SU-DHL-6 (cell line): ENCODE measurements around the gene NME4.

ENCODE experiments used
- H2AFZ ChIP-seq: fragments of 200-600 bp; sonication (generic); 2 replicates; pipeline ENCODE4 v1.6.1; 2014; ENCODE audit warnings: low read depth, mild to moderate bottlenecking, moderate library complexity, mixed read lengths, antibody characterized with exemption, low read length; ENCODE audit not compliant: severe bottlenecking
- H3F3A ChIP-seq: fragments of 200-600 bp; shearing (Covaris generic); 2 replicates; pipeline ENCODE4 v1.6.0; 2016; ENCODE audit warnings: antibody characterized with exemption, mild to moderate bottlenecking; ENCODE audit not compliant: insufficient read depth
- H3K27ac ChIP-seq: fragments of 200-600 bp; sonication (generic); 2 replicates; pipeline ENCODE4 v1.5.1; 2016; ENCODE audit warnings: low read depth, mild to moderate bottlenecking, low read length, moderate library complexity, mixed read lengths
- H3K27me3 ChIP-seq: fragments of 200-600 bp; sonication (generic), shearing (Covaris generic); 2 replicates; pipeline ENCODE4 v1.6.0; 2014; ENCODE audit warnings: mild to moderate bottlenecking, low read length
- H3K36me3 ChIP-seq: fragments of 200-600 bp; sonication (generic); 2 replicates; pipeline ENCODE4 v1.6.1; 2014; ENCODE audit warnings: mild to moderate bottlenecking, low read length, mixed read lengths
- H3K4me2 ChIP-seq: fragments of 300-600, 200-600 bp; shearing (Covaris generic), sonication (generic); 2 replicates; pipeline ENCODE4 v1.6.0; 2014; ENCODE audit warnings: low read length, low read depth, mild to moderate bottlenecking; ENCODE audit not compliant: poor library complexity, severe bottlenecking
- H3K4me3 ChIP-seq: fragments of 200-600 bp; sonication (generic); 2 replicates; pipeline ENCODE4 v1.5.1; 2014; ENCODE audit warnings: antibody characterized with exemption, low read length, mild to moderate bottlenecking, mixed read lengths; ENCODE audit not compliant: insufficient read depth, poor library complexity, severe bottlenecking
- H3K79me2 ChIP-seq: fragments of 200-600 bp; sonication (generic); 2 replicates; pipeline ENCODE4 v1.6.1; 2014; ENCODE audit warnings: mild to moderate bottlenecking, low read length, moderate library complexity; ENCODE audit not compliant: insufficient read depth
- H3K9ac ChIP-seq: fragments of 200-600 bp; sonication (generic); 2 replicates; pipeline ENCODE4 v1.7.0; 2014; ENCODE audit warnings: mild to moderate bottlenecking, low read length
- H3K9me2 ChIP-seq: fragments of 200-600 bp; sonication (generic); replicated peaks from 2 replicates; pipeline ENCODE4 v1.6.1; 2014; ENCODE audit warnings: low read length; ENCODE audit not compliant: insufficient read depth
- H3K9me3 ChIP-seq: fragments of 200-600 bp; sonication (generic); 2 replicates; pipeline ENCODE4 v1.6.1; 2014; ENCODE audit warnings: low read length, mixed read lengths; ENCODE audit not compliant: insufficient read depth
- H4K20me1 ChIP-seq: fragments of 200-600 bp; sonication (generic); 2 replicates; pipeline ENCODE4 v1.6.1; 2014; ENCODE audit warnings: low read depth, mild to moderate bottlenecking, antibody characterized with exemption, low read length, moderate library complexity, mixed read lengths
- CTCF ChIP-seq: fragments of 200-600 bp; sonication (generic); IDR thresholded peaks from one replicate; pipeline ENCODE4 v1.5.1; 2017; ENCODE audit warnings: antibody characterized with exemption, mild to moderate bottlenecking, low read length, moderate library complexity; ENCODE audit not compliant: insufficient read depth, poor library complexity, severe bottlenecking
- EZH2phosphoT487 ChIP-seq: fragments of 200-600 bp; sonication (generic), shearing (Covaris generic); conservative IDR thresholded peaks from 2 replicates; pipeline ENCODE4 v1.6.1; 2018; ENCODE audit warnings: mild to moderate bottlenecking, antibody characterized with exemption, low read length, moderate library complexity, mixed read lengths

NME4 gene

GRCh38 chr16:389352-389751 is 7.6 kb upstream of the NME4 start:
- Histone ChIP-seq H3K4me2 (no peak overlapping the region), H2AFZ (no peak overlapping the region), H3K79me2 (no peaks in the 10 kb centered on the region), H3K9me2 (no peaks in the 10 kb centered on the region), H4K20me1 (no peaks in the 10 kb centered on the region), H3K27me3 (no peaks in the 10 kb centered on the region), H3K9ac (no peak overlapping the region), H3K36me3 (no peaks in the 10 kb centered on the region), H3F3A (no peaks in the 10 kb centered on the region; the same call in 1 of the 2 replicates), H3K9me3 (no peaks in the 10 kb centered on the region), H3K4me3 (no peak overlapping the region), H3K27ac (no peak overlapping the region)
- no peak for TF ChIP-seq EZH2phosphoT487
- no peak for TF ChIP-seq CTCF

GRCh38 chr16:391885-392335 is 5.1 kb upstream of the NME4 start:
- H3K4me3 ChIP-seq: no peak overlapping the region
- no peaks in the 10 kb centered on the region for H3K27me3 ChIP-seq
- TF ChIP-seq EZH2phosphoT487 (no peak), CTCF (peak; percentile 65)
- H3K27ac ChIP-seq: no peak overlapping the region
- no peak overlapping the region for H2AFZ ChIP-seq
- H3K9me2 ChIP-seq: no peaks in the 10 kb centered on the region
- peaks cover 8% of the 10 kb centered on the region for H3F3A ChIP-seq
- no peaks in the 10 kb centered on the region for H3K9me3 ChIP-seq
- no peaks in the 10 kb centered on the region for H4K20me1 ChIP-seq
- H3K9ac ChIP-seq: no peak overlapping the region
- H3K79me2 ChIP-seq: no peaks in the 10 kb centered on the region
- H3K36me3 ChIP-seq: no peaks in the 10 kb centered on the region
- H3K4me2 ChIP-seq: no peak overlapping the region

GRCh38 chr16:392450-393030 is 4.5 kb upstream of the NME4 start:
- no peaks in the 10 kb centered on the region for H3K36me3 ChIP-seq
- H3K9me2 ChIP-seq: no peaks in the 10 kb centered on the region
- TF ChIP-seq CTCF (no peak), EZH2phosphoT487 (no peak)
- no peak overlapping the region for H2AFZ ChIP-seq
- H3K27me3 ChIP-seq: no peaks in the 10 kb centered on the region
- no peaks in the 10 kb centered on the region for H4K20me1 ChIP-seq
- H3K9ac ChIP-seq: no peak overlapping the region
- H3F3A ChIP-seq: peaks cover 8% of the 10 kb centered on the region; the same call in 1 of the 2 replicates
- H3K4me3 ChIP-seq: no peak overlapping the region
- H3K79me2 ChIP-seq: no peaks in the 10 kb centered on the region
- H3K9me3 ChIP-seq: no peaks in the 10 kb centered on the region
- H3K4me2 ChIP-seq: no peak overlapping the region
- no peak overlapping the region for H3K27ac ChIP-seq
